ENCODE data around the gene PMPCA.

The PMPCA gene

DNA sequence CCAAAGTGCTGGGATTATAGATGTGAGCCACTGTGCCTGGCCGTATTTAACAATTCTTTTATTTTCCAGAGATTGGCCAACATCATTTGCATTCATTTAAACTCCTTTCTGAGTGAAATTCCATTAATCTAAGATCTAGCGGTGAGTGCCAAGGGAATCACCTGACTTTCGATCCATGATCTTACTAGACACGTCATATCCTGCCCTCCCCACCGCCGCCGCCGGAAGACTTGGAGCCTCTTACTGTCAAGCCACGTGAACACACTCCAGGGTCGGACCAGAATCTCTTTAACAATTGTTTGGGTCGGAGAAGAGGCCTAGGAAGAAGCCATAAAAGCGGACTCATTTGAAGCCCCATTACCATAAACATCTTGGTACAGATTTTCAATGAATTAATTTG lies 16.3 kb downstream of the PMPCA start:
- peaks cover 10% of the 10 kb centered on the region for H3K4me1 Mint-ChIP-seq (ENCODE audit: low read depth)
- H3K27ac Mint-ChIP-seq: peak overlapping the region; percentile 1
- H3K36me3 Mint-ChIP-seq (ENCODE audit: low read depth): peaks cover 86% of the 10 kb centered on the region
- H3K4me3 Mint-ChIP-seq: no peak overlapping the region
- H3K9me3 Mint-ChIP-seq: no peaks in the 10 kb centered on the region
- H3K27me3 Mint-ChIP-seq: no peaks in the 10 kb centered on the region
- DNase-seq: no peak

DNA sequence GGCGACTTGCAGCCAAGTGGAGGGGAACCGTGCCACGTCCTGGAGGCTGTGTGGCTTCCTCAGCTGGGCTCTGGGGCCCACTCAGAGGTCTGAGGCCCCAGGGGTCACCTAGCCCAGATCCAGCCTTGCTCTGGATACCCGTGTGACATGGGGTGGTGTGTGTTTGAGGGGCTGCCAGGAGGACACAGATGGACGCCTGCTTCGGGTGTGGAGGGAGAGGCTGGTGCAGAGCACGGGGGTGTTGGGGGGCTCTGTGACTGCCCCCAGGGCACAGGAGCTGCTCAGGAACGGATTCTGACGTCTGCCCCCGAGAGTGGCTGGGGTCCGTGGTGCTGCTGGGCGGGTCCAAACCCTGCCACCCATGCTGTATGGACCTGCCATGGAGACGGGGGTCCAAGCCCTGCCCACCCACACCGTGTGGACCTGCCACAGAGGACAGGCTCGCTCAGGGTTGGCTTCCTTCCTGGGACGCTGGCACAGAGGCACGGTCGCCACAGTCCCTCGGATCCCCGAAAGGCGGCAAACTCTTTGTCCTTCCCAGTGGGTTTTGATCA lies 18.7 kb downstream of the PMPCA start:
- Mint-ChIP-seq H3K36me3 (ENCODE audit: low read depth) (peaks cover 70% of the 10 kb centered on the region), H3K27ac (peak overlapping the region; percentile 15), H3K9me3 (no peaks in the 10 kb centered on the region), H3K27me3 (no peaks in the 10 kb centered on the region), H3K4me1 (ENCODE audit: low read depth) (peaks cover 10% of the 10 kb centered on the region), H3K4me3 (no peak overlapping the region)
- no peak for DNase-seq

DNA sequence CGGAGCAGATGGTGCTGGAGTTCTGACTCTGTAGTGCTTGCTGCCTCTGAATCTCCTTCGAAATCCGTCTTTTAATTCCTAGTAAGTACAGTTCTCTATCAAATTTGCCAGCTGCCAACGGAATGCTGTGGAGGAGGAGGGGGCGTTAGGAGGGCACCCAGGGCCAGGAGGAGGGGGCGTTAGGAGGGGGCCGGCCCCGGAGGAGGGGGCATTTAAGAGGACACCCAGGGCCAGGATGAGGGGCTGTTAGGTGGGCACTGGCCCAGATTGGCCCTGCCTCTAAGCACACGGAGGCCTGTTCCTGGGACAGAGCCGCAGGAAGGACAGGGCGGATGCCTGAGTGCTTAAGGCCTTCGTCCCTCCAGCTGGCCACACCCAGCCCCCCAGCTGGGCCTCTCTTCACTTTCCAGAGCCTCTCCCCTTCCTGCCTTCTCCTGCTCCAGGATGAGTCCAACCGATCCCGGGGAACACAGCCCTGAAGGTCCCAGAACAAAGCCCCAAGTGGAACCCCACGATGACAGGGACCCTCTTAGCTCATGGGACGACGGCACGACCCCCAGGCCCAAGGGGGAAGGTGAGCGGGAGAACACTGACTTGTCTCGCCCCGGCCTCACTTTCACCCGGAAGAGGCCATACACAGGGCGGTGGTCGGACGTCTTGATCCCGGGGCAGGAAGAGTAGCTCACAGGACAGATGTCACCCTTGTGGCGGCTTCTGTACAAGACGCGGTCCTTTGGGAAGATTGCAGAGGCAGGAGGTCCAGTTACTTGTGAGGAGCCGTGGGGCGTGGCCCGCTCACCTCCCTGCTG lies 19.4 kb downstream of the PMPCA start:
- Mint-ChIP-seq H3K9me3 (no peaks in the 10 kb centered on the region), H3K27me3 (no peaks in the 10 kb centered on the region), H3K27ac (peak overlapping the region; percentile 15), H3K36me3 (ENCODE audit: low read depth) (peaks cover 64% of the 10 kb centered on the region), H3K4me3 (no peak overlapping the region), H3K4me1 (ENCODE audit: low read depth) (peaks cover 7% of the 10 kb centered on the region)
- no peak for DNase-seq

DNA sequence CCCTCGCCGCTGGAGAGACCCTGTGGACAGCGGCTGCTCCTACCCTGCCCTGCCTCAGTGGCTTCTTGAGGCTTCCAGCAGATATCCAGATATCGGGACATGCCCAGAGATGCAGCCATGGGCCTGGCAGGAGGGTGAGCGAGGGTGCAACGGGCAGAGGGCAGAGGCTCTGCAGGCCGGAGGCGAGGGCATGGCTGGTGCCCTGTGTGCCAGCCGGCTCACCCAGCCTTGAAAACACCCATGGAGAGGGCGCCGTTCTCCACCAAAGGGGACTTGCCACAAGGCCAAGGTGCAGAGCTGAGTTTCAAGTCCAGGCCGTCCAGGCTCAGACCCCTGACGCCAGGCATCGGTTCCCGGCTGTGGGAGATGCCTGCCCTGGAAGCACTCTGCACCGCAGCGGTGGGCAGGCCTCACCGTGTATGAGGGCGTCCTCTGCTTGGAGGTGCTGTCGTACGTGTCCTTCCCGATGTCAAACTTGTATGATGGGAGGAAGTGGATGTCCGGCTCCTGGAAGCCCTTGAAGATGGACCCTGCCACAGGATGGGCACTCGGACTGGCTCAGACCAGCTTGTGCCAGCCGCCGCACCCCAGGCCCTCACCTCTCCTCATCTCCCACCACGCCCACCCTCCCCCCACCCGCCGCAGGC lies 20.3 kb downstream of the PMPCA start:
- H3K27ac Mint-ChIP-seq: no peak overlapping the region
- no peak for DNase-seq
- no peak overlapping the region for H3K4me3 Mint-ChIP-seq
- peaks cover 60% of the 10 kb centered on the region for H3K36me3 Mint-ChIP-seq (ENCODE audit: low read depth)
- H3K4me1 Mint-ChIP-seq (ENCODE audit: low read depth): no peaks in the 10 kb centered on the region
- no peaks in the 10 kb centered on the region for H3K9me3 Mint-ChIP-seq
- no peaks in the 10 kb centered on the region for H3K27me3 Mint-ChIP-seq

DNA sequence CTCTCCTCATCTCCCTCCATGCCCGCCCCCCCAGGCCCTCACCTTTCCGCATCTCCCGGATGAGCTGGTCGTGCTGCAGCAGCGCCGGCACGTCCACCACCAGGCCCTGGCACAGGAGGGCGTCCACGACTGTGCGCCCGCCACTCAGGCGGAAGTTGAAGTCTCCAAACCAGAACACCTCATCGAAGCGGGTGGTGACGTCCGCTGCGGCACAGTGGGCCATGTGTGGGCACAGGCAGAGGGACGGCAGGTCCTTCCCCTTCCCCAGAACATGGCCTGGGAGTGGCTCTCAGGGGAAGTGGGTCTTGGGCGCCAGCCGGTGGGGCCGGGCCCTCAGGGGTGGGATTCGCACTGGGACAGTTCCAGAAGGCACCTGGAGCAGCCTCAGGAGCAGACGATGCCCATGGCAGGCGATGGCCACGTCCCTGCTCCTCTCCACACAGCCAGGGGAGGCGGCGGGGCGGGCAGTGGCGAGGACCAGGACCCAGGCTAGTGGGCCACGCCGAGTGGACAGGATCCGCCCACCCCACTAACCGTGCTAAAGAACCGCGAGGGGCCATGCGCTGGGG lies 21.4 kb downstream of the PMPCA start:
- no peaks in the 10 kb centered on the region for H3K27me3 Mint-ChIP-seq
- no peaks in the 10 kb centered on the region for H3K9me3 Mint-ChIP-seq
- peaks cover 11% of the 10 kb centered on the region for H3K4me1 Mint-ChIP-seq (ENCODE audit: low read depth)
- DNase-seq: no peak
- peaks cover 61% of the 10 kb centered on the region for H3K36me3 Mint-ChIP-seq (ENCODE audit: low read depth)
- no peak overlapping the region for H3K4me3 Mint-ChIP-seq
- H3K27ac Mint-ChIP-seq: no peak overlapping the region

DNA sequence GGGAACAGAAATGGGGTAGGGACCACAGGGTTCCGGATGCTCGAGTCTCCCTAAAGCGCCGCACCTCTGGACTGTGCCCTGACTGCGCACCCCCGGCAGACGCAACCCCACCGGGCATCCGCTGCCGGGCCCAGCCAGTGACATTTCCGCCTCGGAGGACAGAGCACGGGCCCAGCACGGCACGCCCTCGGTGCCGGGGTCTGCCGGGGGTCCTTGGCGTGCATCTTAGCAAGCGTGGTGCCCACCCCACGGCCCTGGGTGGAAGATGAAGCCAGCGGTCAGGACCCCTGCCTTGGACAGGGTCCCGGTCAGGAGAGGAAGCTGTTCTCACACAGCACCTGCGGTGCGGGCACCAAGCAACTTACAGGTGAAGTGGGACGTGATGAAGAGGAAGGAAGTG lies 22.1 kb downstream of the PMPCA start:
- Mint-ChIP-seq H3K9me3 (no peaks in the 10 kb centered on the region), H3K27ac (no peak overlapping the region), H3K36me3 (ENCODE audit: low read depth) (peaks cover 62% of the 10 kb centered on the region), H3K27me3 (no peaks in the 10 kb centered on the region), H3K4me1 (ENCODE audit: low read depth) (peaks cover 19% of the 10 kb centered on the region), H3K4me3 (no peak overlapping the region)
- DNase-seq: no peak

DNA sequence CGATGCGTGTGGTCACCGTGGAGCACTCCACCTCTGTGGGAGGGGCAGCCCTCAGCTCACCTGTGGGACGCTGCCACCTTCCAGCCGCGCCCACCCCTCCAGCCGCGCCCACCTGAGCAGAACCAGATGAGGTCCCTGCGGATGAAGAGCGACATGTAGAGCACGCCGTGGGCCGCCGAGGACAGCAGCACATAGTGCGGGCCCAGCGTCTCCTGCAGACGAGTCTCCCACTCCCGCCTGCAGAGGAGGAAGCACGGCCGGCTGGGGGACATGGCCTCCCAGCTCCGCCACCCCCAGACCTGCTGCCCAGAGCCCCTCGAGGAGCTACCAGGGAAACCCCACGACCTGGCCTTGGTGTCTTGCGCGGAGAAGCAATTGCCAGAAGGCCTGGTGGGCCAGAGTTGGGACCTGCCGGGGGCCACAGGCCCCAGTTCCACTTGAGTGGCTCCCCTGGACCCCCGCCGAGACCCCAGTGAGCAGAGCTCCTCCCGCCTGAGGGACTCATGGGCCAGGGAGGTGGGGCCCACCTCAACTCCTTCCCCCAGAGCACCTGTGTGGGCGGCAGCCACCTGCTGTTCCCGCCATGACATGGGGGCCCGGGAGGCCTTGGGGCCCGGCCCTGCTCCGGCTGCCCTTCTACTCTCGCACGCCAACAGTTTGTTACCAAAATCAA lies 22.7 kb downstream of the PMPCA start:
- peaks cover 24% of the 10 kb centered on the region for H3K4me1 Mint-ChIP-seq (ENCODE audit: low read depth)
- H3K9me3 Mint-ChIP-seq: no peaks in the 10 kb centered on the region
- H3K27ac Mint-ChIP-seq: no peak overlapping the region
- no peak overlapping the region for H3K4me3 Mint-ChIP-seq
- H3K36me3 Mint-ChIP-seq (ENCODE audit: low read depth): peaks cover 59% of the 10 kb centered on the region
- no peaks in the 10 kb centered on the region for H3K27me3 Mint-ChIP-seq
- DNase-seq: no peak

DNA sequence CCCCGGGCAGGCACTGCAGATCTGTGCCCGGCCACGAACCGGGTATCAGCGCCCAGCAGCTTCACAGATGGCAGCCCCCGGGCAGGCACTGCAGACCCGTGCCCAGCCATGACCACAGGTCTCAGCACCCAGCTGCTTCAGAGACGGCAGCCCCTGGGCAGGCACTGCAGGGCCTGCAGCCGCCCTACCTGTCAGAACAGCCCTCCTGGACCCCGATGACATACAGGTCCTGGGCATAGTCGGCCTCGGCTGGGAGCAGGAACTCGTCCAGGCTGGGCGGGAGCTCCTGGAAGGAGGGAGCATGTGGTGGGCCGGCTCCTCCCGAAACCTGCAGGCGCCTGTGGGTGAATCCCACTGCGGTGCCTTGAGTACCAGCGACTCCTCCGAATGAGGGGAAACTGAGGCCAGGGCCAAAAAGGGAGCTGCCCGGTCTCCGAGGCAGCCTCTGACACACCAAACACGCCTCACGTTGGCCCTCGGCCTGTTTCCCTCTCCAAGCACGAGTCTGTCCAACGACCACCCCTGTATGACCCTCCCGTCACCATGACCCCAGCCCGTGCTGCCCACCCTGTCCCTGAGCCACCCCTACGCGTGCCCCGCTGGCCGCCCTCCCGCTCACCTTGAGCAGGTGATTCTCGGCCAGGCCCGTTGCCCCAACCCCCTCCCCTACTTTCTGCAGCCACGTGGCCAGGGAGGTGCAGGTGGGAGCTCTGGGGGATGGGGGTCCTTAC lies 23.6 kb downstream of the PMPCA start:
- no peak overlapping the region for H3K27ac Mint-ChIP-seq
- H3K9me3 Mint-ChIP-seq: no peaks in the 10 kb centered on the region
- H3K27me3 Mint-ChIP-seq: no peaks in the 10 kb centered on the region

DNA sequence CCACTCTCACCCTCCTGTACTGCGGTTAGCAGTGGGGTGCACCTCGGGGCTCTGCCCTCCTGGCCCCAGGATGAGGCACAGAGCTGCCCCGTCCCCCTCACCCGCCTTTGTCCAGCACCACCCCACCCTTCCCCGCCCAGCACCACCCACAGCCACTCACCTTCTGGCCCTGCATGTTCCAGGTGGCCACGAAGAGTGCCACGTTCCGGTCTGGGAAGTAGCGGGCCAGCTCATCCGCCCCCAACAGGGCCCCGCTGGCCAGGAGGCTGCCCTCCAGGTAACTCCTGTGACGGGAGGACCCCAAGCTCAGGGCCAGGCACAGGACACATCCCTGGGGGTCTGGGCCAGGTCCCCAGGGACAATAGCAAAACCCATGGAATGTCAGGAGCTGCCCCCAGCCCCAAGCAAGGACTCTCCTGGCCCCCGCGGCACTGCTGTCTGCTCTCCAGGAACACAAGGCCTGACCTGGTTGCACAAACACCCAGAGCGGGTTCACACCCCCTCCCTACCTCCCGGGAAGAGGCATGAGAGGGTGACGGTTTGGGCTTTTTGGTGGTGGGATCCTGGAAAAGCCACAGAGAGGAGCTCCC lies 24.2 kb downstream of the PMPCA start:
- Mint-ChIP-seq H3K36me3 (ENCODE audit: low read depth) (peaks cover 48% of the 10 kb centered on the region), H3K4me3 (no peak overlapping the region), H3K4me1 (ENCODE audit: low read depth) (peaks cover 26% of the 10 kb centered on the region), H3K27me3 (no peaks in the 10 kb centered on the region), H3K27ac (no peak overlapping the region), H3K9me3 (no peaks in the 10 kb centered on the region)
- DNase-seq: no peak

More for the DNA sequence above, 23.6 kb downstream of the PMPCA start:
- DNase-seq: no peak
- Mint-ChIP-seq H3K4me3 (no peak overlapping the region), H3K4me1 (ENCODE audit: low read depth) (peaks cover 26% of the 10 kb centered on the region), H3K36me3 (ENCODE audit: low read depth) (peaks cover 55% of the 10 kb centered on the region)

DNA sequence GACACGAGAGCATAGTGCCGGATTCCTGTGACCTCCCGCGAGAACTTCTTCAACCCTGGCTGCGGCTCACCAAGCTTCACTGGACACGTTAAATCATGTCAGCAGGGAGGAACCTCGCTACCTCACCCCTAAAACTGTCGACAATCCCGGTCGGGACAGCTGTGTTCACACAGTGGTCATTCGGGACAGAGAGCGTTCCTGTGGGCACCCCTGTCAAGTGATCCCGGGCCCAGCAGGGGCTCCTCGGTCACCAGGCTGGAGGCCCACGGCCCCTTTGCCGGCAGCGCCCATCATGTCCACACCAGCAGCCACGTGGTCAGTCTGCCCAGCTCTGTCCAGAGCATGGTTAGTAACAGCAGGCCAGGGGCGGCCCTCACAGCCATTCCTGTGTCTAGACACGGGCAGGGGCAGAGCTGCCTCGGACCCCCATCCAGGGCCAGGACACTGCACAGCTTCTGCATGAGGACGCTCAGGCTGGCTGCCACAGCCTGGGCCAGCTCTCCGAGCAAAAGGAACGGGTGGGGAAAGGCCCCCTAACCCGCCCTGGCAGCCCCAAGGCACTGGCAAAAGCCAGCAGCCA lies 25.7 kb downstream of the PMPCA start:
- H3K27me3 Mint-ChIP-seq: no peaks in the 10 kb centered on the region
- H3K9me3 Mint-ChIP-seq: no peaks in the 10 kb centered on the region
- H3K27ac Mint-ChIP-seq: peak overlapping the region; percentile 72
- peaks cover 33% of the 10 kb centered on the region for H3K4me1 Mint-ChIP-seq (ENCODE audit: low read depth)
- peaks cover 49% of the 10 kb centered on the region for H3K36me3 Mint-ChIP-seq (ENCODE audit: low read depth)
- no peak for DNase-seq
- H3K4me3 Mint-ChIP-seq: peak overlapping the region; percentile 87

DNA sequence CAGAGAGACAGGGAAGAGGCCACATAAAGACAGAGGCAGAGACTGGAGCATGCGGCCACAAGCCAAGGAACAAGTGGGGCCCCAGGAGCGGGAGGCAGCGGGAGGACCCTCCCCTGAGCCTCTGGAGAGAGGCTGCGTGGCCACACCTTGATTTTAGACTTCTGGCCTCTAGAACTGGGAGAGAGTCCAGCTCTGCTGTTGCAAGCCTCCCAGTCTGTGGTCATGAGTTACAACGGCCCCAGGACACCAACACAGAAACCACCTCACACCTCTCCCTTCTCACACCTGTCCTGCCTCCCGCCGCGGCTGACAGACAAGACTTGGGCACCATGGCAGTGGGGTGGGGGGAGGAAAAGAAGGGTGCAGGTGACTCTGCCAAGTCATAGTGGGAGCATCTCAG lies 27.0 kb downstream of the PMPCA start:
- Mint-ChIP-seq H3K4me3 (peak overlapping the region; percentile 87), H3K4me1 (ENCODE audit: low read depth) (peaks cover 33% of the 10 kb centered on the region), H3K9me3 (no peaks in the 10 kb centered on the region), H3K27ac (peak overlapping the region; percentile 80), H3K36me3 (ENCODE audit: low read depth) (peaks cover 58% of the 10 kb centered on the region), H3K27me3 (no peaks in the 10 kb centered on the region)
- DNase-seq: no peak

DNA sequence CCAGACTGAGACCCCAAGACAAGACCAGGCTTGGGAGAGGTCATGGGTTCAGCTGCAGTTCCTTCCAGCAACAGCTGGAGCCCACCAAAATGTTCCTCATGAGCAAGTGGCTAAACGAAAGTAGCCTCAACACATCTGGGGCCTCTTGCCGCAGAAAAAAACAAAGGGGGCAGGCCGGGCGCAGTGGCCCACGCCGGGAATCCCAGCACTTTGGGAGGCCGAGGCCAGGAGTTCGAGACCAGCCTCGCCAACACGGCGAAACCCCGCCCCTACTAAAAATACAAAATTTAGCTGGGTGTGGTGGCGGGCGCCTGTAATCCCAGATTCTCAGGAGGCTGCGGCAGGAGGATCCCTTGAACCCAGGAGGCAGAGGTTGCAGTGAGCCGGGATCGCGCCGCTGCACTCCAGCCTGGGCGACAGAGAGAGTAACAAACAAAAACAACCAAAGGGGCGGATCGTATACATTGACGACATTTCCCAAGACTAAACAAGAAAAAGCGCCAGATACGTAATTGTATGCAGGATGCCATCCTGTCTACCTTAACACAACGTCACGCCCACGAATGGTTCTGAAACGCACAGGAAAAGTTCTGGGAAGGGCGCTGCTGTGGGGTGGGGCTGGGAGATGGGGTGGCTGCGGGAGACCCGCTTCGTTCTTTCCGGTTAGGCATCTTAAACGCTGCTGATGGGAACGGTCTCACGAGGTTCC lies 27.5 kb downstream of the PMPCA start:
- peak overlapping the region; percentile 87 for H3K4me3 Mint-ChIP-seq

More for the DNA sequence above, 27.5 kb downstream of the PMPCA start:
- Mint-ChIP-seq H3K4me1 (ENCODE audit: low read depth) (peaks cover 33% of the 10 kb centered on the region), H3K27me3 (no peaks in the 10 kb centered on the region), H3K27ac (peak overlapping the region; percentile 80), H3K36me3 (ENCODE audit: low read depth) (peaks cover 60% of the 10 kb centered on the region), H3K9me3 (no peaks in the 10 kb centered on the region)
- no peak for DNase-seq
